OCI-LY3 (cell line): ENCODE measurements around the gene RASGRP3.

Source experiments
- H2AFZ ChIP-seq: fragments of 200-600, 300-600 bp; shearing (Covaris generic); 2 replicates; pipeline ENCODE4 v1.6.0; 2014; ENCODE audit warnings: antibody characterized with exemption, low read depth, low read length
- H3K27ac ChIP-seq: fragments of 200-600, 300-600 bp; sonication (generic); 2 replicates; pipeline ENCODE4 v1.5.1; 2014; ENCODE audit warnings: mild to moderate bottlenecking, low read length, moderate library complexity, mixed read lengths
- H3K27me3 ChIP-seq: fragments of 200-600, 300-600 bp; sonication (generic); 2 replicates; pipeline ENCODE4 v1.6.1; 2014; ENCODE audit warnings: low read depth, low read length, mixed read lengths
- H3K36me3 ChIP-seq: fragments of 200-600, 300-600 bp; sonication (generic); replicated peaks from 2 replicates; pipeline ENCODE3; 2014; ENCODE audit warnings: low read depth, low read length, mixed read lengths
- H3K4me1 ChIP-seq: fragments of 300-600, 200-600 bp; sonication (generic); 2 replicates; pipeline ENCODE4 v1.6.1; 2014; ENCODE audit warnings: low read length, mixed read lengths
- H3K4me2 ChIP-seq: fragments of 200-600, 300-600 bp; sonication (generic); 2 replicates; pipeline ENCODE4 v1.6.1; 2014; ENCODE audit warnings: low read length, mixed read lengths
- H3K4me3 ChIP-seq: fragments of 300-600, 200-600 bp; sonication (generic); 2 replicates; pipeline ENCODE4 v1.5.1; 2014; ENCODE audit warnings: antibody characterized with exemption, mild to moderate bottlenecking, low read length, moderate library complexity
- H3K79me2 ChIP-seq: fragments of 300-600, 200-600 bp; shearing (Covaris generic); 2 replicates; pipeline ENCODE4 v1.6.1; 2014; ENCODE audit warnings: mild to moderate bottlenecking, low read length, mixed read lengths
- H3K9ac ChIP-seq: fragments of 300-600, 200-600 bp; shearing (Covaris generic); 2 replicates; pipeline ENCODE4 v1.6.0; 2014; ENCODE audit warnings: mild to moderate bottlenecking, low read length, moderate library complexity
- H3K9me3 ChIP-seq: fragments of 200-600, 300-600 bp; shearing (Covaris generic); 2 replicates; pipeline ENCODE4 v1.6.1; 2014; ENCODE audit warnings: low read length, mixed read lengths; ENCODE audit not compliant: insufficient read depth
- H4K20me1 ChIP-seq: fragments of 200-600, 300-600 bp; sonication (generic); 2 replicates; pipeline ENCODE4 v1.6.1; 2016; ENCODE audit warnings: low read length, mixed read lengths; ENCODE audit not compliant: insufficient read depth
- CTCF ChIP-seq: fragments of 200-600, 300-600 bp; sonication (generic); IDR thresholded peaks from 2 replicates; pipeline ENCODE4 v1.5.1; 2014; ENCODE audit warnings: antibody characterized with exemption, low read length, low read depth
- EZH2phosphoT487 ChIP-seq: fragments of 200-600 bp; shearing (Covaris generic); IDR thresholded peaks from 2 replicates; pipeline ENCODE4 v1.6.1; 2018; ENCODE audit warnings: antibody characterized with exemption, mixed run types, low read depth

Gene RASGRP3

GRCh38 chr2:33561872-33562271 lies 85.4 kb downstream of the RASGRP3 start:
- no peaks in the 10 kb centered on the region for H3K9me3 ChIP-seq
- H4K20me1 ChIP-seq: no peaks in the 10 kb centered on the region
- H3K79me2 ChIP-seq: no peaks in the 10 kb centered on the region; the same call in 1 of the 2 replicates
- no peak overlapping the region for H3K4me3 ChIP-seq
- H3K4me2 ChIP-seq: no peak overlapping the region
- no peak overlapping the region for H3K27ac ChIP-seq
- H3K9ac ChIP-seq: no peak overlapping the region
- peaks cover 79% of the 10 kb centered on the region for H3K36me3 ChIP-seq
- no peak for TF ChIP-seq EZH2phosphoT487
- TF ChIP-seq CTCF: no peak
- H3K4me1 ChIP-seq: no peaks in the 10 kb centered on the region
- no peaks in the 10 kb centered on the region for H3K27me3 ChIP-seq
- no peak overlapping the region for H2AFZ ChIP-seq

- H3K9me3 ChIP-seq: no peaks in the 10 kb centered on the region
- no peak overlapping the region for H2AFZ ChIP-seq
- no peak overlapping the region for H3K27ac ChIP-seq
- H3K27me3 ChIP-seq: no peaks in the 10 kb centered on the region
- TF ChIP-seq EZH2phosphoT487 (no peak), CTCF (no peak)
- peaks cover 20% of the 10 kb centered on the region for H3K36me3 ChIP-seq
- no peaks in the 10 kb centered on the region for H3K4me1 ChIP-seq
- H3K9ac ChIP-seq: no peak overlapping the region
- H3K79me2 ChIP-seq: no peaks in the 10 kb centered on the region
- H4K20me1 ChIP-seq: no peaks in the 10 kb centered on the region
- no peak overlapping the region for H3K4me3 ChIP-seq
- no peak overlapping the region for H3K4me2 ChIP-seq
Measured at GRCh38 chr2:33570681-33571080, 94.2 kb downstream of the RASGRP3 start.

GRCh38 chr2:33573657-33574056 lies 97.2 kb downstream of the RASGRP3 start:
- H4K20me1 ChIP-seq: no peaks in the 10 kb centered on the region
- no peaks in the 10 kb centered on the region for H3K79me2 ChIP-seq
- H3K4me2 ChIP-seq: no peak overlapping the region
- H3K27me3 ChIP-seq: no peaks in the 10 kb centered on the region
- H3K9ac ChIP-seq: no peak overlapping the region
- H3K36me3 ChIP-seq: peaks cover 5% of the 10 kb centered on the region
- TF ChIP-seq EZH2phosphoT487 (no peak), CTCF (no peak)
- H3K9me3 ChIP-seq: no peaks in the 10 kb centered on the region
- H3K27ac ChIP-seq: no peak overlapping the region
- no peak overlapping the region for H2AFZ ChIP-seq
- H3K4me3 ChIP-seq: no peak overlapping the region
- no peaks in the 10 kb centered on the region for H3K4me1 ChIP-seq

GRCh38 chr2:33577084-33577483 lies 100.6 kb downstream of the RASGRP3 start:
- Histone ChIP-seq H4K20me1 (no peaks in the 10 kb centered on the region), H3K36me3 (peaks cover 3% of the 10 kb centered on the region), H3K79me2 (no peaks in the 10 kb centered on the region), H3K4me3 (no peak overlapping the region), H3K9me3 (no peaks in the 10 kb centered on the region), H3K4me2 (no peak overlapping the region), H3K4me1 (peaks cover 3% of the 10 kb centered on the region), H3K27me3 (no peaks in the 10 kb centered on the region), H3K27ac (no peak overlapping the region), H3K9ac (no peak overlapping the region), H2AFZ (no peak overlapping the region)
- TF ChIP-seq CTCF: no peak
